OCI-LY7 (cell line): ENCODE results near the gene MRPL49. TPM values are rescaled to one million over a fixed set of nuclear protein-coding genes. Genes with fewer than 3 reads are reported as not detected.

Experiments used
- BruUV-seq: library from RNA; stranded (reverse); fragments of 400-500 nt; replicated peaks from 2 replicates; lab custom pipeline; 2021; lab: Mats Ljungman, UMichigan
- CTCF ChIA-PET: fragments of 300-600 bp; sonication (Branson Sonifier 250); formaldehyde crosslinking; loops from one replicate; lab custom pipeline; 2022; ENCODE audit warnings: antibody characterized with exemption; ENCODE audit not compliant: unreplicated experiment; lab: Charles Lee
- POLR2A ChIA-PET: fragments of 300-600 bp; sonication (Branson Sonifier 250); formaldehyde crosslinking; loops from one replicate; lab custom pipeline; 2022; ENCODE audit warnings: antibody characterized with exemption; lab: Charles Lee
- DNase-seq: peaks from one replicate; pipeline ENCODE4 v3.0.0-alpha.2; 2015; ENCODE audit warnings: low spot score
- H2AFZ ChIP-seq: fragments of 200-600 bp; sonication (generic), shearing (Covaris generic); 2 replicates; pipeline ENCODE4 v1.6.1; 2014; ENCODE audit warnings: mild to moderate bottlenecking, antibody characterized with exemption, low read length, moderate library complexity
- H3K27ac ChIP-seq: fragments of 200-600 bp; sonication (generic); 2 replicates; pipeline ENCODE4 v1.5.1; 2014; ENCODE audit warnings: mixed run types, low read depth, mild to moderate bottlenecking, moderate library complexity, low read length, inconsistent platforms; ENCODE audit not compliant: poor library complexity, severe bottlenecking
- H3K36me3 ChIP-seq: fragments of 200-600 bp; sonication (generic); 2 replicates; pipeline ENCODE4 v1.6.1; 2014; ENCODE audit warnings: mild to moderate bottlenecking, antibody characterized with exemption, low read length, moderate library complexity, mixed read lengths; ENCODE audit not compliant: insufficient read depth
- H3K4me1 ChIP-seq: fragments of 200-600 bp; sonication (generic); 2 replicates; pipeline ENCODE4 v1.5.1; 2014; ENCODE audit warnings: mild to moderate bottlenecking, low read length; ENCODE audit not compliant: insufficient read depth, poor library complexity, severe bottlenecking
- H3K4me2 ChIP-seq: fragments of 200-600 bp; sonication (generic); 2 replicates; pipeline ENCODE4 v1.6.1; 2014; ENCODE audit warnings: mild to moderate bottlenecking, low read length
- H3K4me3 ChIP-seq: fragments of 200-600 bp; sonication (generic); 2 replicates; pipeline ENCODE4 v1.5.1; 2014; ENCODE audit warnings: mild to moderate bottlenecking, low read depth, low read length; ENCODE audit not compliant: poor library complexity, severe bottlenecking
- H3K79me2 ChIP-seq: fragments of 200-600 bp; sonication (generic); 2 replicates; pipeline ENCODE4 v1.6.1; 2016; ENCODE audit warnings: low read depth, mild to moderate bottlenecking, low read length, moderate library complexity, mixed read lengths; ENCODE audit not compliant: insufficient read depth
- H3K9me2 ChIP-seq: fragments of 200-600 bp; sonication (generic); 2 replicates; pipeline ENCODE4 v1.6.1; 2016; ENCODE audit warnings: mild to moderate bottlenecking, low read length, mixed read lengths; ENCODE audit not compliant: insufficient read depth
- H3K9me3 ChIP-seq: fragments of 200-600 bp; sonication (generic); 2 replicates; pipeline ENCODE4 v1.6.1; 2014; ENCODE audit warnings: mild to moderate bottlenecking, mixed run types, low read length, mixed read lengths
- H4K20me1 ChIP-seq: fragments of 200-600 bp; sonication (generic); 2 replicates; pipeline ENCODE4 v1.6.1; 2014; ENCODE audit warnings: mild to moderate bottlenecking, antibody characterized with exemption, low read length, moderate library complexity, mixed read lengths; ENCODE audit not compliant: insufficient read depth
- EZH2phosphoT487 ChIP-seq: fragments of 200-600 bp; sonication (generic); IDR thresholded peaks from 2 replicates; pipeline ENCODE4 v1.6.1; 2018; ENCODE audit warnings: low read depth, borderline replicate concordance, mild to moderate bottlenecking, mixed run types, antibody characterized with exemption, low read length, moderate library complexity, mixed read lengths
- intact Hi-C: fragments of 100-400 bp; cut with micrococcal nuclease; formaldehyde crosslinking; loops from one replicate; pipeline ENCODE4 v1.10.0; 2022; ENCODE audit not compliant: unreplicated experiment
- total RNA-seq, 2 experiments: library from RNA; depleted of rRNA in 1 of 2; stranded (reverse); fragments of >200 nt in 1 of 2; shearing (Covaris generic) in 1 of 2; gene quantifications; 2 replicates each; pipeline ENCODE4 v1.2.3, GENCODE V29; 2014 to 2022
- TF ChIP-seq, protein P1 (sequence below): fragments of 200-600 bp; sonication (generic); conservative IDR thresholded peaks from 2 replicates; pipeline ENCODE4 v1.5.1; 2014; ENCODE audit warnings: mild to moderate bottlenecking, antibody characterized with exemption, low read length, moderate library complexity, mixed read lengths

The MRPL49 gene
- total RNA-seq, 2 experiments from 2014 or later = 65.2 to 81.6 TPM

DNA sequence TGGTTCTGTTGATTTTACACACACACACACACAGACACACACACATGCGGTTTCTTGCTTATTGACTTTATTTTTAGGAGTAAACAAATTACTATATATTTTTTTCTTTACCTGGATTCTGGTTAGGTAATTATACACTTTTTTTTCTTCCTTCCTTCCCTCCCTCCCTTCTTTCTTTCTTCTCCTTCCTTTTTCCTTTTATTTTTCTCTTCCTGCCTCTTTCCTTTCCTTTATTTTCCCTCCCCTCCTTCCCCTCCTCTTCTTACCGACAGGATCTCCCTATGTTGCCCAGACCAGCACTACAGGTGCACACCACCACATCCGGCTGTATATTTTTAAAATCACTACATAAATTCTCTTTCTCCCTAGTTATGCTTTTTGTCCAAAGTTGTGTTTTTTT lies 44.8 kb downstream of the MRPL49 start:
- Histone ChIP-seq H4K20me1 (no peaks in the 10 kb centered on the region), H3K79me2 (no peaks in the 10 kb centered on the region), H3K4me3 (no peak overlapping the region), H3K27ac (peak overlapping the region; percentile 14), H3K4me2 (peak overlapping the region; percentile 1; the same call in 1 of the 2 replicates), H2AFZ (peak overlapping the region; percentile 31; the same call in 1 of the 2 replicates), H3K4me1 (peaks cover 32% of the 10 kb centered on the region), H3K36me3 (no peaks in the 10 kb centered on the region), H3K9me3 (no peaks in the 10 kb centered on the region), H3K9me2 (no peaks in the 10 kb centered on the region)
- intact Hi-C loops = loop anchor here (5.0 kb wide), 1 partner anchor 35 kb away; the partner anchor contains the start of gene SYVN1
- TF ChIP-seq, protein P1, sequence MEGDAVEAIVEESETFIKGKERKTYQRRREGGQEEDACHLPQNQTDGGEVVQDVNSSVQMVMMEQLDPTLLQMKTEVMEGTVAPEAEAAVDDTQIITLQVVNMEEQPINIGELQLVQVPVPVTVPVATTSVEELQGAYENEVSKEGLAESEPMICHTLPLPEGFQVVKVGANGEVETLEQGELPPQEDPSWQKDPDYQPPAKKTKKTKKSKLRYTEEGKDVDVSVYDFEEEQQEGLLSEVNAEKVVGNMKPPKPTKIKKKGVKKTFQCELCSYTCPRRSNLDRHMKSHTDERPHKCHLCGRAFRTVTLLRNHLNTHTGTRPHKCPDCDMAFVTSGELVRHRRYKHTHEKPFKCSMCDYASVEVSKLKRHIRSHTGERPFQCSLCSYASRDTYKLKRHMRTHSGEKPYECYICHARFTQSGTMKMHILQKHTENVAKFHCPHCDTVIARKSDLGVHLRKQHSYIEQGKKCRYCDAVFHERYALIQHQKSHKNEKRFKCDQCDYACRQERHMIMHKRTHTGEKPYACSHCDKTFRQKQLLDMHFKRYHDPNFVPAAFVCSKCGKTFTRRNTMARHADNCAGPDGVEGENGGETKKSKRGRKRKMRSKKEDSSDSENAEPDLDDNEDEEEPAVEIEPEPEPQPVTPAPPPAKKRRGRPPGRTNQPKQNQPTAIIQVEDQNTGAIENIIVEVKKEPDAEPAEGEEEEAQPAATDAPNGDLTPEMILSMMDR = no peak
- TF ChIP-seq EZH2phosphoT487 = no peak
- BruUV-seq = no TSS peak
- no peak for DNase-seq
- ChIA-PET CTCF (no interaction called here), POLR2A (interaction anchor here (0.7 kb wide), 1 partner anchor 10 kb away, joined by 3 read pairs; no protein-coding TSS in a partner anchor)

DNA sequence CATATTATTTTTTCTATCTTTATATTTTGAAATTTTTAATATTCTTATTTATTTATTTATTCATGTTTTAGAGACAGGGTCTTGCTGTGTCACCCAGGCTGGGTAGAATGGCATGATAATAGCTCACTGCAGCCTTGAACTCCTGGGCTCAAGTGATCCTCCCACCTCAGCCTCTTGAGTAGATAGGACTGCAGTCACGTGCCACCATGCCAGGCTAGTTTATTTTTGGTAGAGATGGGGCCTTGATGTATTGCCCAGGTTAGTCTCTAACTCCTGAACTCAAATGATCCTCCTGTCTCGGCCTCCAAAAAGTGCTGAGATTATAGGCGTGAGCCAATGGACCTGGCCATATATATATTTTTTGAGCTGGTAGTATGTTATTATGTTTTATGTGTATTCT lies 45.5 kb downstream of the MRPL49 start:
- Histone ChIP-seq H4K20me1 (no peaks in the 10 kb centered on the region), H3K4me3 (no peak overlapping the region), H3K27ac (no peak overlapping the region), H3K4me2 (no peak overlapping the region), H2AFZ (no peak overlapping the region), H3K79me2 (no peaks in the 10 kb centered on the region), H3K4me1 (peaks cover 32% of the 10 kb centered on the region), H3K36me3 (no peaks in the 10 kb centered on the region), H3K9me3 (no peaks in the 10 kb centered on the region), H3K9me2 (no peaks in the 10 kb centered on the region)
- ChIA-PET POLR2A (interaction anchor here (0.8 kb wide), 1 partner anchor 32 kb away, joined by 3 read pairs; no protein-coding TSS in a partner anchor), CTCF (no interaction called here)
- BruUV-seq = no TSS peak
- DNase-seq = no peak
- intact Hi-C loops = loop anchor here (5.0 kb wide), 1 partner anchor 35 kb away; the partner anchor contains the start of gene SYVN1
- TF ChIP-seq, protein P1 = no peak
- no peak for TF ChIP-seq EZH2phosphoT487

DNA sequence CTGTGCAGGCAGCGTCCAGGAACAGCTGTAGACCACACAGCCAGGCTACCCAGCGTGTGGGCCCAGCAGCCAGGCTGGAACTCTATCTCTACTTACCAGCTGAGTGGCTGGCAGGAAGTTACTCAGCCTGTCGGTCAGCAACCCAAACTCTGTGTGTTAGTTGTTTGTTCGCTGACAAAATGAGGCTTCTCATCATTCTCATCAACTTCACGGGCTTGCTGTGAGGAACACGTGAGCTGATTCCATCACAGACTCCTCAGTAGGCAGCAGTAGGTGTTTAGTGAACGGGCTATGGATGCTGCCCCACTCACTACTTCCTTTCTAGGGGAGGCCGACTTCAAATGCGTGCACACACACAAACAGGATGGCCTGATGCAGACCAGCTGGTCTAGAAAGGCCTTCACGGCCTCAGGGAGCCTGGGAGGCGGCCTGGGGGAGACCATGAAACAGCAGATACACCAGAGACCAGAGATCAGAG lies 47.1 kb downstream of the MRPL49 start:
- TF ChIP-seq EZH2phosphoT487 = no peak
- TF ChIP-seq, protein P1 = no peak
- no peaks in the 10 kb centered on the region for H3K9me3 ChIP-seq
- DNase-seq = peak; percentile 48
- peak overlapping the region; percentile 38 for H3K4me2 ChIP-seq
- no peaks in the 10 kb centered on the region for H3K9me2 ChIP-seq
- ChIA-PET POLR2A (interaction anchor here (0.6 to 2.2 kb wide), 8 partner anchors 9 to 81 kb away, joined by 3 to 16 read pairs (median 4); partner anchors contain the start of gene SYVN1), CTCF (no interaction called here)
- no peaks in the 10 kb centered on the region for H4K20me1 ChIP-seq
- intact Hi-C loops = loop anchor here (5.0 kb wide), 1 partner anchor 37 kb away; the partner anchor contains the start of gene SYVN1
- peak overlapping the region; percentile 99 for H2AFZ ChIP-seq
- peaks cover 32% of the 10 kb centered on the region for H3K4me1 ChIP-seq
- no peaks in the 10 kb centered on the region for H3K36me3 ChIP-seq
- no peaks in the 10 kb centered on the region for H3K79me2 ChIP-seq
- H3K4me3 ChIP-seq = no peak overlapping the region
- no TSS peak for BruUV-seq
- H3K27ac ChIP-seq = peak overlapping the region; percentile 54
